OCI-M1 (cell line): ENCODE results near the gene GSK3A.

ENCODE experiments used
- DNase-seq: peaks from one replicate; lab custom pipeline; 2025; lab: John Stamatoyannopoulos, UW

GSK3A gene

GRCh38 chr19:42242512-42243409 is at the start of gene GSK3A:
Gene GSK3A (minus strand): TSS chr19:42242602. CDS start chr19:42242465, 137 bp downstream.
- peak; percentile 99 for DNase-seq

- no peak for DNase-seq
These were observed 49.0 kb upstream of the GSK3A start for GRCh38 chr19:42291435-42291810.

GRCh38 chr19:42290523-42291434 is 48.4 kb upstream of the GSK3A start:
- DNase-seq: peak; percentile 22

GRCh38 chr19:42290136-42290522 is 47.7 kb upstream of the GSK3A start:
- DNase-seq: no peak

- no peak for DNase-seq
These were observed 47.2 kb upstream of the GSK3A start for GRCh38 chr19:42289556-42290041.

GRCh38 chr19:42288881-42289555 is 46.6 kb upstream of the GSK3A start:
- no peak for DNase-seq

- DNase-seq: peak; percentile 80
These were observed 46.0 kb upstream of the GSK3A start for GRCh38 chr19:42288387-42288786.

GRCh38 chr19:42287827-42288107 is 45.4 kb upstream of the GSK3A start:
- DNase-seq: no peak

- no peak for DNase-seq
These were observed 44.8 kb upstream of the GSK3A start for GRCh38 chr19:42287017-42287826.

- DNase-seq: peak; percentile 18
These were observed 44.1 kb upstream of the GSK3A start for GRCh38 chr19:42286349-42287016.

GRCh38 chr19:42285988-42286348 is 43.6 kb upstream of the GSK3A start:
- no peak for DNase-seq

- peak; percentile 52 for DNase-seq
These were observed 43.1 kb upstream of the GSK3A start for GRCh38 chr19:42285541-42285941.

- DNase-seq: peak; percentile 56
These were observed 42.4 kb upstream of the GSK3A start for GRCh38 chr19:42284591-42285341.

- DNase-seq: peak; percentile 88
These were observed 41.7 kb upstream of the GSK3A start for GRCh38 chr19:42284066-42284501.

- peak; percentile 97 for DNase-seq
These were observed 41.0 kb upstream of the GSK3A start for GRCh38 chr19:42283188-42284065.

GRCh38 chr19:42282819-42283187 is 40.4 kb upstream of the GSK3A start:
- no peak for DNase-seq

- DNase-seq: peak; percentile 77
These were observed 39.7 kb upstream of the GSK3A start for GRCh38 chr19:42281827-42282762.
